Retinal pigment epithelial cell (primary cell): Measurements from ENCODE around the gene MOV10L1.

ENCODE experiments used
- DNase-seq: peaks from one replicate; pipeline ENCODE4 v3.0.0-alpha.2; 2010; ENCODE audit warnings: low read depth
- H3K4me3 ChIP-seq: 2 replicates; pipeline ENCODE4 v1.5.1; 2011; ENCODE audit warnings: mild to moderate bottlenecking, low read length, control low read depth, moderate library complexity
- CTCF ChIP-seq: conservative IDR thresholded peaks from 2 replicates; pipeline ENCODE4 v1.5.1; 2011; ENCODE audit warnings: low read depth, low read length, control low read depth, inconsistent platforms

MOV10L1 gene

GRCh38 chr22:50082197-50082715 is 7.5 kb upstream of the MOV10L1 start:
- no peak for DNase-seq
- no peak overlapping the region for H3K4me3 ChIP-seq
- no peak for TF ChIP-seq CTCF

GRCh38 chr22:50082961-50083461 is 6.8 kb upstream of the MOV10L1 start:
- TF ChIP-seq CTCF, result no peak
- H3K4me3 ChIP-seq, result no peak overlapping the region
- DNase-seq, result no peak

GRCh38 chr22:50083462-50084079 is 6.2 kb upstream of the MOV10L1 start:
- no peak overlapping the region for H3K4me3 ChIP-seq
- no peak for TF ChIP-seq CTCF
- no peak for DNase-seq

GRCh38 chr22:50084080-50084477 is 5.7 kb upstream of the MOV10L1 start:
- DNase-seq, result no peak
- no peak overlapping the region for H3K4me3 ChIP-seq

GRCh38 chr22:50084614-50085021 is 5.2 kb upstream of the MOV10L1 start:
- TF ChIP-seq CTCF, result no peak
- DNase-seq, result no peak
- H3K4me3 ChIP-seq, result no peak overlapping the region

More at GRCh38 chr22:50084080-50084477, 5.7 kb upstream of the MOV10L1 start:
- TF ChIP-seq CTCF, result no peak

GRCh38 chr22:50085211-50085972 is 4.4 kb upstream of the MOV10L1 start, which contains the start of gene MLC1:
TSS of gene MLC1 (minus strand) at chr22:50085426. CDS start at chr22:50084902, 524 bp downstream.
- TF ChIP-seq CTCF, result no peak
- H3K4me3 ChIP-seq, result no peak within 1 kb of the TSS
- no peak for DNase-seq
